Measurements from ENCODE around the gene IL18BP.

The IL18BP gene

GRCh38 chr11:71977743-71978418 is 20.8 kb upstream of the IL18BP start:
- H3K27me3 ChIP-seq (ENCODE audit: control insufficient read depth, insufficient read depth, low read length) = no peaks in the 10 kb centered on the region
- no peak overlapping the region for H3K27ac ChIP-seq (ENCODE audit: low read depth, low read length)
- H3K9me3 ChIP-seq (ENCODE audit: control insufficient read depth, insufficient read depth, low read length) = no peaks in the 10 kb centered on the region
- H3K4me1 ChIP-seq (ENCODE audit: control insufficient read depth, insufficient read depth, low read length) = no peaks in the 10 kb centered on the region
- no peak overlapping the region for H3K9ac ChIP-seq (ENCODE audit: low read depth, low read length)
- peaks cover 34% of the 10 kb centered on the region for H3K36me3 ChIP-seq (ENCODE audit: control insufficient read depth, insufficient read depth, low read length)
- H3K4me3 ChIP-seq (ENCODE audit: low read depth, low read length) = no peak overlapping the region

GRCh38 chr11:71979094-71979493 is 19.6 kb upstream of the IL18BP start:
- H3K27ac ChIP-seq (ENCODE audit: low read depth, low read length) = no peak overlapping the region
- H3K36me3 ChIP-seq (ENCODE audit: control insufficient read depth, insufficient read depth, low read length) = peaks cover 46% of the 10 kb centered on the region
- H3K4me1 ChIP-seq (ENCODE audit: control insufficient read depth, insufficient read depth, low read length) = no peaks in the 10 kb centered on the region

GRCh38 chr11:71979602-71980001 is 19.1 kb upstream of the IL18BP start:
- H3K4me3 ChIP-seq (ENCODE audit: low read depth, low read length) = no peak overlapping the region

More at GRCh38 chr11:71979094-71979493, 19.6 kb upstream of the IL18BP start:
- Histone ChIP-seq H3K9ac (ENCODE audit: low read depth, low read length) (no peak overlapping the region), H3K9me3 (ENCODE audit: control insufficient read depth, insufficient read depth, low read length) (no peaks in the 10 kb centered on the region), H3K4me3 (ENCODE audit: low read depth, low read length) (no peak overlapping the region), H3K27me3 (ENCODE audit: control insufficient read depth, insufficient read depth, low read length) (no peaks in the 10 kb centered on the region)

GRCh38 chr11:71986131-71986530 is 12.6 kb upstream of the IL18BP start:
- H3K27me3 ChIP-seq (ENCODE audit: control insufficient read depth, insufficient read depth, low read length) = no peaks in the 10 kb centered on the region
- H3K9ac ChIP-seq (ENCODE audit: low read depth, low read length) = no peak overlapping the region
- no peaks in the 10 kb centered on the region for H3K4me1 ChIP-seq (ENCODE audit: control insufficient read depth, insufficient read depth, low read length)
- H3K36me3 ChIP-seq (ENCODE audit: control insufficient read depth, insufficient read depth, low read length) = peaks cover 44% of the 10 kb centered on the region
- H3K9me3 ChIP-seq (ENCODE audit: control insufficient read depth, insufficient read depth, low read length) = no peaks in the 10 kb centered on the region
- H3K27ac ChIP-seq (ENCODE audit: low read depth, low read length) = no peak overlapping the region
- H3K4me3 ChIP-seq (ENCODE audit: low read depth, low read length) = no peak overlapping the region

More at GRCh38 chr11:71979602-71980001, 19.1 kb upstream of the IL18BP start:
- Histone ChIP-seq H3K4me1 (ENCODE audit: control insufficient read depth, insufficient read depth, low read length) (no peaks in the 10 kb centered on the region), H3K9ac (ENCODE audit: low read depth, low read length) (no peak overlapping the region), H3K36me3 (ENCODE audit: control insufficient read depth, insufficient read depth, low read length) (peaks cover 45% of the 10 kb centered on the region), H3K9me3 (ENCODE audit: control insufficient read depth, insufficient read depth, low read length) (no peaks in the 10 kb centered on the region), H3K27ac (ENCODE audit: low read depth, low read length) (no peak overlapping the region), H3K27me3 (ENCODE audit: control insufficient read depth, insufficient read depth, low read length) (no peaks in the 10 kb centered on the region)

GRCh38 chr11:71987521-71987920 is 11.2 kb upstream of the IL18BP start:
- no peaks in the 10 kb centered on the region for H3K27me3 ChIP-seq (ENCODE audit: control insufficient read depth, insufficient read depth, low read length)
- no peak overlapping the region for H3K4me3 ChIP-seq (ENCODE audit: low read depth, low read length)
- no peaks in the 10 kb centered on the region for H3K4me1 ChIP-seq (ENCODE audit: control insufficient read depth, insufficient read depth, low read length)
- H3K9me3 ChIP-seq (ENCODE audit: control insufficient read depth, insufficient read depth, low read length) = no peaks in the 10 kb centered on the region
- no peak overlapping the region for H3K9ac ChIP-seq (ENCODE audit: low read depth, low read length)
- no peak overlapping the region for H3K27ac ChIP-seq (ENCODE audit: low read depth, low read length)
- peaks cover 55% of the 10 kb centered on the region for H3K36me3 ChIP-seq (ENCODE audit: control insufficient read depth, insufficient read depth, low read length)

- Histone ChIP-seq H3K4me3 (ENCODE audit: low read depth, low read length) (no peak overlapping the region), H3K27ac (ENCODE audit: low read depth, low read length) (no peak overlapping the region), H3K36me3 (ENCODE audit: control insufficient read depth, insufficient read depth, low read length) (peaks cover 54% of the 10 kb centered on the region), H3K9ac (ENCODE audit: low read depth, low read length) (no peak overlapping the region), H3K27me3 (ENCODE audit: control insufficient read depth, insufficient read depth, low read length) (no peaks in the 10 kb centered on the region), H3K9me3 (ENCODE audit: control insufficient read depth, insufficient read depth, low read length) (no peaks in the 10 kb centered on the region), H3K4me1 (ENCODE audit: control insufficient read depth, insufficient read depth, low read length) (no peaks in the 10 kb centered on the region)
Measured at GRCh38 chr11:71988050-71988449, 10.7 kb upstream of the IL18BP start.

GRCh38 chr11:71990701-71991100 is 8.0 kb upstream of the IL18BP start:
- H3K27ac ChIP-seq (ENCODE audit: low read depth, low read length) = no peak overlapping the region
- H3K27me3 ChIP-seq (ENCODE audit: control insufficient read depth, insufficient read depth, low read length) = no peaks in the 10 kb centered on the region
- no peaks in the 10 kb centered on the region for H3K9me3 ChIP-seq (ENCODE audit: control insufficient read depth, insufficient read depth, low read length)
- peaks cover 44% of the 10 kb centered on the region for H3K36me3 ChIP-seq (ENCODE audit: control insufficient read depth, insufficient read depth, low read length)
- H3K4me1 ChIP-seq (ENCODE audit: control insufficient read depth, insufficient read depth, low read length) = no peaks in the 10 kb centered on the region
- H3K4me3 ChIP-seq (ENCODE audit: low read depth, low read length) = no peak overlapping the region
- no peak overlapping the region for H3K9ac ChIP-seq (ENCODE audit: low read depth, low read length)

- H3K9ac ChIP-seq (ENCODE audit: low read depth, low read length) = no peak overlapping the region
- no peak overlapping the region for H3K27ac ChIP-seq (ENCODE audit: low read depth, low read length)
- H3K27me3 ChIP-seq (ENCODE audit: control insufficient read depth, insufficient read depth, low read length) = no peaks in the 10 kb centered on the region
- no peaks in the 10 kb centered on the region for H3K4me1 ChIP-seq (ENCODE audit: control insufficient read depth, insufficient read depth, low read length)
- no peaks in the 10 kb centered on the region for H3K9me3 ChIP-seq (ENCODE audit: control insufficient read depth, insufficient read depth, low read length)
- no peak overlapping the region for H3K4me3 ChIP-seq (ENCODE audit: low read depth, low read length)
- H3K36me3 ChIP-seq (ENCODE audit: control insufficient read depth, insufficient read depth, low read length) = peaks cover 50% of the 10 kb centered on the region
Measured at GRCh38 chr11:71991494-71991893, 7.2 kb upstream of the IL18BP start.

- Histone ChIP-seq H3K27me3 (ENCODE audit: control insufficient read depth, insufficient read depth, low read length) (no peaks in the 10 kb centered on the region), H3K4me3 (ENCODE audit: low read depth, low read length) (no peak overlapping the region), H3K9ac (ENCODE audit: low read depth, low read length) (no peak overlapping the region), H3K36me3 (ENCODE audit: control insufficient read depth, insufficient read depth, low read length) (peaks cover 47% of the 10 kb centered on the region), H3K4me1 (ENCODE audit: control insufficient read depth, insufficient read depth, low read length) (no peaks in the 10 kb centered on the region), H3K27ac (ENCODE audit: low read depth, low read length) (no peak overlapping the region), H3K9me3 (ENCODE audit: control insufficient read depth, insufficient read depth, low read length) (no peaks in the 10 kb centered on the region)
Measured at GRCh38 chr11:71992136-71992730, 6.5 kb upstream of the IL18BP start.

- H3K9ac ChIP-seq (ENCODE audit: low read depth, low read length) = no peak overlapping the region
- no peaks in the 10 kb centered on the region for H3K4me1 ChIP-seq (ENCODE audit: control insufficient read depth, insufficient read depth, low read length)
- no peak overlapping the region for H3K27ac ChIP-seq (ENCODE audit: low read depth, low read length)
- no peak overlapping the region for H3K4me3 ChIP-seq (ENCODE audit: low read depth, low read length)
- H3K9me3 ChIP-seq (ENCODE audit: control insufficient read depth, insufficient read depth, low read length) = no peaks in the 10 kb centered on the region
- H3K36me3 ChIP-seq (ENCODE audit: control insufficient read depth, insufficient read depth, low read length) = peaks cover 41% of the 10 kb centered on the region
- H3K27me3 ChIP-seq (ENCODE audit: control insufficient read depth, insufficient read depth, low read length) = no peaks in the 10 kb centered on the region
Measured at GRCh38 chr11:71994786-71995185, 3.9 kb upstream of the IL18BP start.

- Histone ChIP-seq H3K4me3 (ENCODE audit: low read depth, low read length) (no peak overlapping the region), H3K27me3 (ENCODE audit: control insufficient read depth, insufficient read depth, low read length) (no peaks in the 10 kb centered on the region), H3K9ac (ENCODE audit: low read depth, low read length) (no peak overlapping the region), H3K27ac (ENCODE audit: low read depth, low read length) (no peak overlapping the region), H3K9me3 (ENCODE audit: control insufficient read depth, insufficient read depth, low read length) (no peaks in the 10 kb centered on the region), H3K4me1 (ENCODE audit: control insufficient read depth, insufficient read depth, low read length) (no peaks in the 10 kb centered on the region), H3K36me3 (ENCODE audit: control insufficient read depth, insufficient read depth, low read length) (peaks cover 39% of the 10 kb centered on the region)
Measured at GRCh38 chr11:71995726-71996291, 2.9 kb upstream of the IL18BP start.
